Measurements from ENCODE around the gene LYRM9.
"Not testable (repeated sequence)": the region's sequence is repeated elsewhere in the genome, so short reads cannot be mapped to it uniquely, and the experiment has no call there.

The LYRM9 gene

GRCh38 chr17:27839571-27840405 is 53.4 kb downstream of the LYRM9 start:
- DNase-seq (ENCODE audit: low read depth), result not testable (repeated sequence)

GRCh38 chr17:27838607-27839006 is 54.6 kb downstream of the LYRM9 start:
- not testable (repeated sequence) for DNase-seq (ENCODE audit: low read depth)

DNA sequence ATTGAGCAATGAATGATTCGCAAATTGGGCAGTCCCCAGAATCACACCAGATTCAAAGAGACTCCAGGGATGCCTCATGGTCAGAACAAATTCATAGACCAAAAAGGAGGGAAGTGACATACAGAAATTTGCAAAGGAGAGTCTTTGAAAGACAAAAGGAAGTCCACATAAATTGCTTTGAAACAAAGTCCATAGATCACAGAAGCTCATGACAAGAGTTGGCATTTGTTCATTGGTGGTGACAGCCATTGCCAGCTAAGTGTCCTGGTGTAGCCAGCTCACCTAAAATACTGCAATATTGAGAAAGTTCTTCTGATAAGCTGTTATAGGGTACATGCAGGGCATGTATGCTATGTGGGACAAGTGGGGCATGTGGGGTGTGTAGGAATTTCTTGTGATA is 55.4 kb downstream of the LYRM9 start:
- DNase-seq (ENCODE audit: low read depth), result not testable (repeated sequence)

DNA sequence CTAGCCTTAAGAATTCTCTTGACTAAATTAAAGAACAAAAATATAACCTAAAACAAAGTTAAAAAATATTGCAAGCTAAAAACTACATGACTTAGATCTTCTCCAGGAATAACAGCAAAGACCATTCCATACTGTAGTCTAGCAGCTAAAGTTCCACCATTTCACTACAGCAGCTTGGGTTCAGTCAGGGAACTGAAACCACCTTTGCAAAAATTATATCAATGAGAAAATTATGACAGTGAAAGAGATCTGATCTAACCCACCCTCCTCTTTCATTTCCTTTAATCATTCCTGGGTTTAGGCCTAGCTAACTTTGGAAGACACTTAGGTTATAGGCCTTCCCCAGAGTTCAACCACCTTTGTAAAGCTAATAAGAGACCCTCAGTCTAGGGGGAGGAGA is 56.5 kb downstream of the LYRM9 start:
- DNase-seq (ENCODE audit: low read depth), result no peak

- DNase-seq (ENCODE audit: low read depth), result no peak
Measured at GRCh38 chr17:27834571-27834970, 58.6 kb downstream of the LYRM9 start.

DNA sequence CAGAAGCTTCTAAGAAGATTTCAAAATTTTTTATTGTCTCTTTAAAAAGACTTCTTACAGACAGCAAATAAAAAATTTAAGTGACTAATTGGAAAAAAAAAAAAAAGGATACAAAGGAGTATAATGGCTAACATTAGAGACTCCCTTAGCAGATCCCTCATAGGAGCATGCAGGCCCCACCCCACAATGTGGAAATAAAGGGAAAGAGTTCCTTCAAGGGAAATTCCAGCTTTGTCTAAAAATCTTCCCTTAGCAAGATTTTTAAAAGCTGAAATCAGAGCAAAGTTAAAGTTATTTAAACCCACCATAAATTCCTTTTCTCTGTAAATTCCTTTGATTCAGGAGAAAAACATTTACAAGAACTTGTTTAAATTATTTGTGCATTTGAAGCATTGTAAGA is 60.3 kb downstream of the LYRM9 start:
- no peak for DNase-seq (ENCODE audit: low read depth)

DNA sequence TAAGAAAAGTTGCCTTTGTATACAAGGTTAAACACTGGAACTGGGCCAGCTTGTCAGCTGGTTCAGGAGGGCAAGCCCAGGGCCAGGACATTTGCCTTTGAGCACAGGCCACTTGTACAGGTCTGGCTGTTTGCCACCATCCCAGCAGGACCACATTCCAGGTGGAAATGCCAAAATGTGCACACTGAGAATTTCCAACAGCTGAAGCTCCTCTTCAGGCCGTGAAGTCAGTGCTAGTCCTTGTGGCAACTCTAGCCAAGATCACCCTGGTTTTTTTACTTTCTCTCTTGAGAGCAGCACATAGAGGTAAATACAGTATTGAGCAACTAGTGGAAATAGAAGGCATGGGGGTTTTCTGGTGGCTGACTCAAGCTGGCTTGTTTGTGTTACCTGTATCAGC is 63.3 kb downstream of the LYRM9 start:
- DNase-seq (ENCODE audit: low read depth), result not testable (repeated sequence)

DNA sequence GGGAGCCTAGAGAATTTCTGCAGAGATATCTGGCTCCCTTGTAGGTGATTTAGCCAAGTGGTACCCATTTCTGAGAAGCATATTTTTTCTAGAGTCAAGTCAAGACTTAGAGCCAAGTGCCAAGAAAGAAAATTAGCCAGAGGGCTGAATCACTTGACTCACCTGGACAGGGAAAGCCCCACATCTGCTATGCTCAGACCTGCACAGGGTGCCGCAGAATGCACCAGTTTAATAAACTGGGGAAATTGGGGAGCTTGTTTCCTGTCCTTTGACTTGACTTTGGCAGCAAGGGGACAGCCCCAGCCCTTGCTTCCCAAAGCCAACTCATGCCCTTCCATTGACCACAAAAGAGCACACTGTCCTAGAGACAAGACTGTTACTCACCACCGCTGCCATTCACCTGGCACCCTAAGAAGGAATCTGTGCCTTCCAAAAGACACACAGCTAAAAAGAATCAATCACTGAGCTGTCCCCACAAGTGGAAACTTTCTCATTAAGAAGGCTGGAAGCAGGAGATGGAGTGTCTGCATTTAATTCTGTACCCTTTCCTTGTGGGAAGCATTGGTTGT is 63.9 kb downstream of the LYRM9 start:
- DNase-seq (ENCODE audit: low read depth), result not testable (repeated sequence)
